Activated CD8-positive, alpha-beta T cell treated with anti-CD3 and anti-CD28 coated beads for 36 hours (primary cell): ENCODE measurements around the gene SPATA32. TPM values are rescaled to one million over a fixed set of nuclear protein-coding genes. Genes with fewer than 3 reads are reported as not detected.

Experiments
- ATAC-seq: fragments of 200-7000 bp; cut with Tn5 transposase; one replicate; pipeline ENCODE4 v1.10.0; 2021; ENCODE audit warnings: mild to moderate bottlenecking, moderate library complexity
- CTCF ChIA-PET: fragments of 350-600 bp; sonication (Branson Sonifier 250); formaldehyde crosslinking; loops from one replicate; lab custom pipeline; 2021; ENCODE audit warnings: antibody characterized with exemption; lab: Charles Lee
- POLR2A ChIA-PET: fragments of 350-600 bp; sonication (Branson Sonifier 250); formaldehyde crosslinking; loops from one replicate; lab custom pipeline; 2021; ENCODE audit warnings: antibody characterized with exemption; lab: Charles Lee
- DNase-seq: peaks from one replicate; pipeline ENCODE4 v3.0.0-alpha.2; 2020
- H3K27ac Mint-ChIP-seq: one replicate; pipeline ENCODE4 v1.8.0; 2021; ENCODE audit warnings: mild to moderate bottlenecking, mixed read lengths
- H3K27me3 Mint-ChIP-seq: one replicate; pipeline ENCODE4 v1.8.0; 2021; ENCODE audit warnings: mixed read lengths
- H3K36me3 Mint-ChIP-seq: one replicate; pipeline ENCODE4 v1.8.0; 2021; ENCODE audit warnings: low read depth, mixed read lengths
- H3K4me1 Mint-ChIP-seq: one replicate; pipeline ENCODE4 v1.8.0; 2021; ENCODE audit warnings: low read depth, mixed read lengths
- H3K4me3 Mint-ChIP-seq: one replicate; pipeline ENCODE4 v1.8.0; 2021; ENCODE audit warnings: mild to moderate bottlenecking, moderate library complexity, mixed read lengths
- H3K9me3 Mint-ChIP-seq: one replicate; pipeline ENCODE4 v1.8.0; 2021; ENCODE audit warnings: mixed read lengths
- CTCF ChIP-seq: fragments of 200-600 bp; IDR thresholded peaks from one replicate; pipeline ENCODE4 v1.8.0; 2022; ENCODE audit warnings: antibody characterized with exemption, mild to moderate bottlenecking
- intact Hi-C: fragments of 100-400 bp; cut with micrococcal nuclease; formaldehyde crosslinking; loops from one replicate; pipeline ENCODE4 v1.10.0; 2022
- total RNA-seq, 2 experiments: library from RNA; stranded (reverse); gene quantifications; one replicate each; pipeline ENCODE4 v1.2.3, GENCODE V29; 2021

Gene SPATA32
- total RNA-seq, 2 experiments from 2014 or later = 0.27 to 0.63 TPM

- peaks cover 77% of the 10 kb centered on the region for H3K36me3 Mint-ChIP-seq
- H3K4me3 Mint-ChIP-seq = no peak overlapping the region
- peaks cover 38% of the 10 kb centered on the region for H3K4me1 Mint-ChIP-seq
- ChIA-PET CTCF (interaction anchor here (1.1 to 14.5 kb wide), 4 partner anchors 16 to 142 kb away, joined by 3 to 406 read pairs (median 3); partner anchors contain the start of genes ACBD4 and FMNL1), POLR2A (interaction anchor here (23.2 kb wide), 1 partner anchor 15 kb away, joined by 399 read pairs; the partner anchor contains the start of gene FMNL1)
- H3K9me3 Mint-ChIP-seq = no peaks in the 10 kb centered on the region
- no peak for TF ChIP-seq CTCF
- intact Hi-C loops = no loop called here
- DNase-seq = no peak
- no peaks in the 10 kb centered on the region for H3K27me3 Mint-ChIP-seq
- ATAC-seq = no peak
- peak overlapping the region; percentile 55 for H3K27ac Mint-ChIP-seq
Observed at GRCh38 chr17:45238155-45238774, 23.6 kb downstream of the SPATA32 start.

- Mint-ChIP-seq H3K4me3 (no peak overlapping the region), H3K27me3 (no peaks in the 10 kb centered on the region), H3K4me1 (peaks cover 40% of the 10 kb centered on the region), H3K27ac (peak overlapping the region; percentile 47), H3K9me3 (no peaks in the 10 kb centered on the region), H3K36me3 (peaks cover 78% of the 10 kb centered on the region)
- TF ChIP-seq CTCF = no peak
- ATAC-seq = no peak
- no peak for DNase-seq
- CTCF ChIA-PET = interaction anchor here (1.1 to 14.5 kb wide), 4 partner anchors 16 to 143 kb away, joined by 3 to 406 read pairs (median 3); partner anchors contain the start of genes ACBD4 and FMNL1
- intact Hi-C loops = no loop called here
- POLR2A ChIA-PET = interaction anchor here (23.2 kb wide), 1 partner anchor 14 kb away, joined by 399 read pairs; the partner anchor contains the start of gene FMNL1
Observed at GRCh38 chr17:45237686-45238085, 24.2 kb downstream of the SPATA32 start.

GRCh38 chr17:45236282-45236606 lies 25.6 kb downstream of the SPATA32 start:
- intact Hi-C loops = no loop called here
- Mint-ChIP-seq H3K4me3 (no peak overlapping the region), H3K4me1 (peaks cover 54% of the 10 kb centered on the region), H3K27ac (peak overlapping the region; percentile 81), H3K9me3 (no peaks in the 10 kb centered on the region), H3K36me3 (peaks cover 87% of the 10 kb centered on the region), H3K27me3 (no peaks in the 10 kb centered on the region)
- ChIA-PET CTCF (interaction anchor here (0.8 to 14.5 kb wide), 18 partner anchors 11 to 159 kb away, joined by 3 to 406 read pairs (median 8); partner anchors contain the start of genes ACBD4, FMNL1 and HEXIM1), POLR2A (interaction anchor here (23.2 kb wide), 1 partner anchor 13 kb away, joined by 399 read pairs; the partner anchor contains the start of gene FMNL1)
- DNase-seq = no peak
- TF ChIP-seq CTCF = no peak
- no peak for ATAC-seq

- POLR2A ChIA-PET = interaction anchor here (23.2 kb wide), 1 partner anchor 12 kb away, joined by 399 read pairs; the partner anchor contains the start of gene FMNL1
- DNase-seq (peak; percentile 92), ATAC-seq (peak; percentile 63)
- peaks cover 55% of the 10 kb centered on the region for H3K4me1 Mint-ChIP-seq
- peaks cover 84% of the 10 kb centered on the region for H3K36me3 Mint-ChIP-seq
- peak overlapping the region; percentile 99 for H3K27ac Mint-ChIP-seq
- H3K27me3 Mint-ChIP-seq = no peaks in the 10 kb centered on the region
- no peak overlapping the region for H3K4me3 Mint-ChIP-seq
- no peaks in the 10 kb centered on the region for H3K9me3 Mint-ChIP-seq
- intact Hi-C loops = loop anchor here (1.0 kb wide), 1 partner anchor 16 kb away; no protein-coding TSS in a partner anchor
- peak; percentile 76 for TF ChIP-seq CTCF
- CTCF ChIA-PET = interaction anchor here (0.6 to 14.5 kb wide), 36 partner anchors 8 to 179 kb away, joined by 3 to 406 read pairs (median 5); partner anchors contain the start of genes ACBD4, FMNL1 and HEXIM1
Observed at GRCh38 chr17:45235416-45236281, 26.2 kb downstream of the SPATA32 start.
